ENCODE data around the gene ARL15. TPM values are rescaled to one million over a fixed set of nuclear protein-coding genes. Genes with fewer than 3 reads are reported as not detected.

Gene ARL15
- polyA plus RNA-seq, 1 donor from 2014 or later, result 10.9 TPM

- H3K4me3 Mint-ChIP-seq, result no peak overlapping the region
- H3K36me3 Mint-ChIP-seq, result peaks cover 6% of the 10 kb centered on the region
- H3K27ac Mint-ChIP-seq, result no peak overlapping the region
- H3K9me3 Mint-ChIP-seq, result peaks cover 0 to 5% (median 0%) of the 10 kb centered on the region in 3 donors
- H3K4me1 Mint-ChIP-seq, result peaks cover 7 to 13% (median 12%) of the 10 kb centered on the region in 3 donors
- no peaks in the 10 kb centered on the region for H3K27me3 Mint-ChIP-seq
These were observed 189.9 kb downstream of the ARL15 start for GRCh38 chr5:54120473-54120872.

GRCh38 chr5:54117957-54118356 is 192.4 kb downstream of the ARL15 start:
- peaks cover 8% of the 10 kb centered on the region for H3K36me3 Mint-ChIP-seq
- peaks cover 0 to 5% (median 0%) of the 10 kb centered on the region in 3 donors for H3K9me3 Mint-ChIP-seq
- no peak overlapping the region for H3K27ac Mint-ChIP-seq
- H3K4me3 Mint-ChIP-seq, result no peak overlapping the region
- no peaks in the 10 kb centered on the region for H3K27me3 Mint-ChIP-seq
- peaks cover 7 to 13% (median 10%) of the 10 kb centered on the region in 3 donors for H3K4me1 Mint-ChIP-seq

GRCh38 chr5:54115735-54116403 is 194.5 kb downstream of the ARL15 start:
- no peak overlapping the region for H3K27ac Mint-ChIP-seq
- H3K36me3 Mint-ChIP-seq, result peaks cover 16% of the 10 kb centered on the region
- no peaks in the 10 kb centered on the region for H3K27me3 Mint-ChIP-seq
- peaks cover 7 to 13% (median 8%) of the 10 kb centered on the region in 3 donors for H3K4me1 Mint-ChIP-seq
- H3K4me3 Mint-ChIP-seq, result no peak overlapping the region
- peaks cover 0 to 2% (median 0%) of the 10 kb centered on the region in 3 donors for H3K9me3 Mint-ChIP-seq

GRCh38 chr5:54113060-54113459 is 197.3 kb downstream of the ARL15 start:
- peak overlapping the region in 1 of 4 donors; percentile 12 for H3K4me3 Mint-ChIP-seq
- no peaks in the 10 kb centered on the region for H3K9me3 Mint-ChIP-seq
- peaks cover 7 to 13% (median 7%) of the 10 kb centered on the region in 3 donors for H3K4me1 Mint-ChIP-seq
- H3K36me3 Mint-ChIP-seq, result peaks cover 16% of the 10 kb centered on the region
- no peak overlapping the region for H3K27ac Mint-ChIP-seq
- H3K27me3 Mint-ChIP-seq, result no peaks in the 10 kb centered on the region

GRCh38 chr5:54109626-54110330 is 200.6 kb downstream of the ARL15 start:
- no peaks in the 10 kb centered on the region for H3K27me3 Mint-ChIP-seq
- no peak overlapping the region for H3K4me3 Mint-ChIP-seq
- H3K27ac Mint-ChIP-seq, result no peak overlapping the region
- peaks cover 15% of the 10 kb centered on the region for H3K36me3 Mint-ChIP-seq
- no peaks in the 10 kb centered on the region for H3K9me3 Mint-ChIP-seq
- no peaks in the 10 kb centered on the region for H3K4me1 Mint-ChIP-seq

- Mint-ChIP-seq H3K27me3 (no peaks in the 10 kb centered on the region), H3K27ac (no peak overlapping the region), H3K36me3 (peaks cover 14% of the 10 kb centered on the region), H3K4me3 (no peak overlapping the region), H3K4me1 (no peaks in the 10 kb centered on the region), H3K9me3 (no peaks in the 10 kb centered on the region)
These were observed 202.2 kb downstream of the ARL15 start for GRCh38 chr5:54108136-54108535.

GRCh38 chr5:54103871-54104270 is 206.5 kb downstream of the ARL15 start:
- Mint-ChIP-seq H3K4me1 (peaks cover 0 to 3% (median 0%) of the 10 kb centered on the region in 3 donors), H3K36me3 (peaks cover 5% of the 10 kb centered on the region), H3K9me3 (no peaks in the 10 kb centered on the region), H3K27ac (no peak overlapping the region), H3K27me3 (no peaks in the 10 kb centered on the region), H3K4me3 (no peak overlapping the region)

GRCh38 chr5:54098267-54098666 is 212.1 kb downstream of the ARL15 start:
- Mint-ChIP-seq H3K27ac (peak overlapping the region in 1 of 3 donors; percentile 63), H3K4me1 (peaks cover 11 to 13% (median 12%) of the 10 kb centered on the region in 3 donors), H3K9me3 (no peaks in the 10 kb centered on the region), H3K36me3 (peaks cover 6% of the 10 kb centered on the region), H3K4me3 (peak overlapping the region in 3 of 4 donors; percentile 2 to 54 (median 23)), H3K27me3 (no peaks in the 10 kb centered on the region)

GRCh38 chr5:54095969-54096368 is 214.4 kb downstream of the ARL15 start:
- H3K4me3 Mint-ChIP-seq, result peak overlapping the region in 1 of 4 donors; percentile 56

GRCh38 chr5:54094706-54095105 is 215.7 kb downstream of the ARL15 start:
- no peaks in the 10 kb centered on the region for H3K27me3 Mint-ChIP-seq
- no peak overlapping the region for H3K4me3 Mint-ChIP-seq
- H3K4me1 Mint-ChIP-seq, result peaks cover 10 to 12% (median 11%) of the 10 kb centered on the region in 3 donors
- H3K36me3 Mint-ChIP-seq, result peaks cover 8% of the 10 kb centered on the region
- no peaks in the 10 kb centered on the region for H3K9me3 Mint-ChIP-seq
- H3K27ac Mint-ChIP-seq, result peak overlapping the region in 1 of 3 donors; percentile 24

More at GRCh38 chr5:54095969-54096368, 214.4 kb downstream of the ARL15 start:
- Mint-ChIP-seq H3K9me3 (no peaks in the 10 kb centered on the region), H3K36me3 (peaks cover 6% of the 10 kb centered on the region), H3K27ac (no peak overlapping the region), H3K4me1 (peaks cover 11 to 13% (median 12%) of the 10 kb centered on the region in 3 donors), H3K27me3 (no peaks in the 10 kb centered on the region)

- H3K9me3 Mint-ChIP-seq, result no peaks in the 10 kb centered on the region
- no peak overlapping the region for H3K4me3 Mint-ChIP-seq
- no peak overlapping the region for H3K27ac Mint-ChIP-seq
- H3K36me3 Mint-ChIP-seq, result peaks cover 8% of the 10 kb centered on the region
- no peaks in the 10 kb centered on the region for H3K27me3 Mint-ChIP-seq
- H3K4me1 Mint-ChIP-seq, result peaks cover 10 to 12% (median 11%) of the 10 kb centered on the region in 3 donors
These were observed 216.5 kb downstream of the ARL15 start for GRCh38 chr5:54093861-54094260.

- no peak overlapping the region for H3K27ac Mint-ChIP-seq
- H3K9me3 Mint-ChIP-seq, result no peaks in the 10 kb centered on the region
- no peak overlapping the region for H3K4me3 Mint-ChIP-seq
- H3K4me1 Mint-ChIP-seq, result peaks cover 8 to 12% (median 10%) of the 10 kb centered on the region in 3 donors
- H3K36me3 Mint-ChIP-seq, result peaks cover 9% of the 10 kb centered on the region
- H3K27me3 Mint-ChIP-seq, result no peaks in the 10 kb centered on the region
These were observed 217.3 kb downstream of the ARL15 start for GRCh38 chr5:54093081-54093492.

GRCh38 chr5:54091307-54092130 is 218.9 kb downstream of the ARL15 start:
- H3K4me1 Mint-ChIP-seq, result peaks cover 9 to 12% (median 10%) of the 10 kb centered on the region in 3 donors
- no peaks in the 10 kb centered on the region for H3K27me3 Mint-ChIP-seq
- no peak overlapping the region for H3K4me3 Mint-ChIP-seq
- peaks cover 11% of the 10 kb centered on the region for H3K36me3 Mint-ChIP-seq
- H3K27ac Mint-ChIP-seq, result no peak overlapping the region
- H3K9me3 Mint-ChIP-seq, result peaks cover 0 to 2% (median 0%) of the 10 kb centered on the region in 3 donors

GRCh38 chr5:54090495-54091120 is 219.8 kb downstream of the ARL15 start:
- Mint-ChIP-seq H3K36me3 (peaks cover 8% of the 10 kb centered on the region), H3K4me3 (no peak overlapping the region), H3K9me3 (peaks cover 0 to 2% (median 0%) of the 10 kb centered on the region in 3 donors), H3K27me3 (no peaks in the 10 kb centered on the region), H3K4me1 (peaks cover 6 to 8% (median 6%) of the 10 kb centered on the region in 3 donors), H3K27ac (no peak overlapping the region)
